22Rv1 (cell line): ENCODE results near the gene MTG2.

Source experiments
- H3K27ac ChIP-seq: fragments of 450-650 bp; 2 replicates; pipeline ENCODE4 v1.5.1; 2017
- ZFX ChIP-seq: fragments of 450-650 bp; IDR thresholded peaks from 2 replicates; pipeline ENCODE4 v1.6.1; 2017; ENCODE audit warnings: antibody characterized with exemption, borderline replicate concordance
- TF ChIP-seq, protein P1 (sequence below): fragments of 450-650 bp; IDR thresholded peaks from 2 replicates; pipeline ENCODE4 v1.5.1; 2017; ENCODE audit warnings: mild to moderate bottlenecking

The MTG2 gene

DNA sequence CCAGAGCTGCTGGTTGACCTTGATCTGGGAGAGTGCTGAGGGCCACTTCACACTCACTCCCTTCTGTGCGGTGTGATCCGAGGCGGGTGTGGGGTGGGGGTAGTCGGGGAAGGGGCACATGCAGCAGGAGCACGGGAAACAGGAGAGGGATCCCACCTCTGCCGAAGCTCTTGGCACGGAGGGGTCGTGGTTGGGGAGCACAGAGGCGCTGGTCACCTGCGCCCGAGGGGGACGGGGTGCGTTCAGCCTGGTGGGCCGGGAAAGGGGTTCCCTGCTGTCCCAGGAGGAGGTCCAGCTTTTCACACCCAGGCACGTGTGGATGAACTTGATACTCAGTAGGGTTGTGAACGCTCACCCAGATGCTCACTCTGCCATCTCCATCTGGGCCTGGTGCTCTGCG lies 22.0 kb upstream of the MTG2 start:
- no peak for TF ChIP-seq ZFX
- TF ChIP-seq, protein P1, sequence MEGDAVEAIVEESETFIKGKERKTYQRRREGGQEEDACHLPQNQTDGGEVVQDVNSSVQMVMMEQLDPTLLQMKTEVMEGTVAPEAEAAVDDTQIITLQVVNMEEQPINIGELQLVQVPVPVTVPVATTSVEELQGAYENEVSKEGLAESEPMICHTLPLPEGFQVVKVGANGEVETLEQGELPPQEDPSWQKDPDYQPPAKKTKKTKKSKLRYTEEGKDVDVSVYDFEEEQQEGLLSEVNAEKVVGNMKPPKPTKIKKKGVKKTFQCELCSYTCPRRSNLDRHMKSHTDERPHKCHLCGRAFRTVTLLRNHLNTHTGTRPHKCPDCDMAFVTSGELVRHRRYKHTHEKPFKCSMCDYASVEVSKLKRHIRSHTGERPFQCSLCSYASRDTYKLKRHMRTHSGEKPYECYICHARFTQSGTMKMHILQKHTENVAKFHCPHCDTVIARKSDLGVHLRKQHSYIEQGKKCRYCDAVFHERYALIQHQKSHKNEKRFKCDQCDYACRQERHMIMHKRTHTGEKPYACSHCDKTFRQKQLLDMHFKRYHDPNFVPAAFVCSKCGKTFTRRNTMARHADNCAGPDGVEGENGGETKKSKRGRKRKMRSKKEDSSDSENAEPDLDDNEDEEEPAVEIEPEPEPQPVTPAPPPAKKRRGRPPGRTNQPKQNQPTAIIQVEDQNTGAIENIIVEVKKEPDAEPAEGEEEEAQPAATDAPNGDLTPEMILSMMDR = no peak
- no peak overlapping the region for H3K27ac ChIP-seq

DNA sequence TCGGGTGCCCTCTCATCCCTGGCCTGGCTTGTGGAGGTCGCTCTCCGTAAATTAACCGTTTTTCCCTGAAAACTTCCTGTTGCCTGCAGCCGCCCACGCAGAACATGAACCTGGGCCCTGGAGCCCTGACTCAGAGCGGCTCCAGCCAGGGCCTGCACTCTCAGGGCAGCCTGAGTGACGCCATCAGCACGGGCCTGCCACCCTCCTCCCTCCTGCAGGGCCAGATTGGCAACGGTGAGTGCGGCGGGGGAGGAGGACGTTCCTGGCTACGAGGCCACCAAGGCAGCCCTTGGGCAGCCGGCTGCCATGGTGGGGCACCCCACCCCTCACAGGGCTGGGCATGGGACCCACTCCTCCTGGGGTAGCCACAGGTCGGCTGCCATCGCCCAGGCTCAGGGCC lies 21.5 kb upstream of the MTG2 start:
- TF ChIP-seq, protein P1 = no peak
- no peak for TF ChIP-seq ZFX
- no peak overlapping the region for H3K27ac ChIP-seq

- no peak overlapping the region for H3K27ac ChIP-seq
- TF ChIP-seq ZFX = no peak
- TF ChIP-seq, protein P1 = no peak
Observed at GRCh38 chr20:62162765-62163484, 19.9 kb upstream of the MTG2 start.

DNA sequence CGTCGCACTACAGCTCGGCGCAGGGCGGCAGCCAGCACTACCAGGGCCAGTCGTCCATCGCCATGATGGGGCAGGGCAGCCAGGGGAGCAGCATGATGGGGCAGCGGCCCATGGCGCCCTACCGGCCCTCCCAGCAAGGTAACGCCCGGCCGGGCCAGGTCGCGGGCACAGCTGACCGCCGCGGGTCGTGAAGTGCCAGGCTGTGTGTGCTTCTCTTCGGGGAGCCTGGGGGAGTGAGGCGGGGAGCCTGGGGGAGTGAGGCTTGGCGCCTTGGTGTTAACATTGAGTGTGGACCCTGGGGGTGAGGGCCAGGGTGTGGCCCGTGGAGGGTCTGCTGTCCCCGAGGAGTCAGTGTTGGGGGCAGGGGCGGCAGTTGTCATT lies 19.4 kb upstream of the MTG2 start:
- TF ChIP-seq ZFX = no peak
- TF ChIP-seq, protein P1 = no peak
- H3K27ac ChIP-seq = no peak overlapping the region

DNA sequence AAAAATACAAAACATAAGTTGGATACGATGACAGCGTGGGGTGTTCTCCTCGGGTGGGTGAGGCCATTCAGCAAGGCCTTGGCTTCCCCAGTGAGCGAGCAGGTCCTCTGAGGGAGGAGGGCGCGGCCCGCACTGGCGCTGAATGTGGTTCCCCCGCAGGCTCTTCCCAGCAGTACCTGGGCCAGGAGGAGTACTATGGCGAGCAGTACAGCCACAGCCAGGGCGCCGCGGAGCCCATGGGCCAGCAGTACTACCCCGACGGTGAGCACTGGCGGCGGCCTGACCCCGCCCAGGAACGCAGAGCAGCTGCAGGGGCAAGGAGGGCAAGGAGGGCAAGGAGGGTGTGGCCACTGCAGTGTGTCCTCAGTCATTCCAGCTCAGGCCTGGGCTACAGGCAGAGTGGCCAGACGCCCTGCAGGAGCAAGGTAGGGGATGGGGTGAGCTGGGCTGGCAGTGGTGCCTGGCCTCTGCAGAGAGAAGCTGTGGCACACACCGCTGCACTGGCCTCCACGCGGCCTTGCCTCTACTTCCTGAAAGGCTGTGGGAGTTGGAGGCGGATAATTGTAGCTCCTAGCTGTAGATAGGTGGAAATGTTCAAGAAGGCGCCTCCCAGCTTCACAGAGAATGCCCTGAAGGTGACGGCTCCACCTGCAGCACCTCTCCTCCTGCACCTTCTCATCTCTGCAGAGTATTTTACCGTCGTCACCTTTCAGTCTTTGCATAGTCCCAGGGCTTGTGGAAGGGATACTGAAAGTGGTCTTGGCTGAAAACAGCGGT lies 18.7 kb upstream of the MTG2 start:
- TF ChIP-seq, protein P1 = no peak
- no peak for TF ChIP-seq ZFX
- H3K27ac ChIP-seq = no peak overlapping the region

DNA sequence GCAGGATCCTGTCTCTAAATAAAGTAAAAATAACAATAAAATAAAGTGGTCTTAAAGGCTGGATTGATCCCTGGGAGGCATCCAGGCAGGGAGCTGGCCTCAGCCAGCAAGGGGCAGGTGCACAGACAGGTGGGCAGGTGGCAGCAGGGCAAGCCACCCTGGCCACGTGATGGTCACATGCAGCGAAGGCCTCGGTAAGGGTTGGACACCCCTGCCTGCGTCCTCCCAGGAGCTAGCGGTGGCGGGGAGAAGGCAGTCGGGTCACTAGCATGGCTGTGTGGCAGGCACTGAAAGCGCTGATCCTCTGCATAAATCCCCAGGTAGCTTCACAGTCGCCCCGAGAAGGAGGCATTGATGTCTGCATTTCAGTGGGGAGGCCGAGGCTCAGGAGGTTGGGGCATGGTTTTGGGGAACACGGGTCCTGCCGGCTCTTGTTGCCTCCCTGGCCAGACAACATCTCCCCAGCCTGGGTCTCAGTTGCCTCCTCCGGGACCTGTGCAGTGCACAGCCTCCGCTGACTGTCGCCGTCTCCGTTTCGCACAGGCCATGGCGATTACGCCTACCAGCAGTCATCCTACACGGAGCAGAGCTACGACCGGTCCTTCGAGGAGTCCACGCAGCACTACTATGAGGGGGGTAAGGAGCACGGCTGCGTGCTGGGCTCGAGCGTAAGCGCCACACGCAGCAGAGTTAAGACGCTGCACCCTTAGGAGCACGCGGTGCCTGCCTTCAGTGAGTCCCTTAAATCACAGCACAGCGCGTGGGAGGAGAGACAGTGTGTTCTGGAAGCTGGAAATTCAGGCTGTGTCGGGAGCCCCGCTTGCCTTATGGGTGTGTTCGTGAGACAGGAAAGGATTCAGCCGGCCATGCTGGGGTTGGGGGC lies 17.7 kb upstream of the MTG2 start:
- TF ChIP-seq, protein P1 = no peak
- no peak for TF ChIP-seq ZFX
- no peak overlapping the region for H3K27ac ChIP-seq
